HG02759 (cell line): ENCODE data around the gene FNDC7.
"Not testable (repeated sequence)": the region's sequence is repeated elsewhere in the genome, so short reads cannot be mapped to it uniquely, and the experiment has no call there.

Source experiments
- ATAC-seq: cut with Tn5 transposase; IDR thresholded peaks from one replicate; pipeline ENCODE4 v1.9.1; 2021; ENCODE audit warnings: mild to moderate bottlenecking, moderate library complexity; ENCODE audit not compliant: unreplicated experiment

FNDC7 gene

GRCh38 chr1:108692724-108693655 is 19.7 kb upstream of the FNDC7 start:
- peak; percentile 51 for ATAC-seq

DNA sequence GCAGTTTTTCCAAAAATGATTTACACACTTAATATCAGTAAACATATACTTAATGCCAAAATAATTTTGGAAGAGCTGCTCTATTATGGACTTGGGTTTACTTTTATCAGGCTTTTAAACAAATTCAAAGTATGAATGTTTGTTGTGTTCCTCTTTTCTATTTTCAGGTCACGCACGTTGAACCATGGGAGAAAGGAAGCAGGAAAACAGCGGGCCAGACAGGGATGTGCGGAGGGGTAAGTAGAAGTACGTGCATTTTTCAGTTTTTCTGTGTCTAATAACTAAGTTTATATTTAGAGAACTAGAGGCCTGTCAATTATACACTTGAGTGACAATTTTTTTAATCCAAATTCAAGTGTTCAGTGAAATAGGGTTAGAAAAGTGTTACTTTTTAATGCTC is 17.2 kb upstream of the FNDC7 start:
- ATAC-seq = no peak

GRCh38 chr1:108699375-108700332 is 13.1 kb upstream of the FNDC7 start:
- ATAC-seq = no peak

GRCh38 chr1:108701176-108701849 is 11.4 kb upstream of the FNDC7 start:
- ATAC-seq = no peak

- ATAC-seq = not testable (repeated sequence)
These were observed 10.6 kb upstream of the FNDC7 start for GRCh38 chr1:108702109-108702508.

GRCh38 chr1:108703939-108704338 is 8.8 kb upstream of the FNDC7 start:
- no peak for ATAC-seq

- ATAC-seq = no peak
These were observed 8.2 kb upstream of the FNDC7 start for GRCh38 chr1:108704496-108704895.

GRCh38 chr1:108706643-108707042 is 6.1 kb upstream of the FNDC7 start:
- ATAC-seq = no peak

GRCh38 chr1:108708691-108709660 is 3.7 kb upstream of the FNDC7 start:
- no peak for ATAC-seq

DNA sequence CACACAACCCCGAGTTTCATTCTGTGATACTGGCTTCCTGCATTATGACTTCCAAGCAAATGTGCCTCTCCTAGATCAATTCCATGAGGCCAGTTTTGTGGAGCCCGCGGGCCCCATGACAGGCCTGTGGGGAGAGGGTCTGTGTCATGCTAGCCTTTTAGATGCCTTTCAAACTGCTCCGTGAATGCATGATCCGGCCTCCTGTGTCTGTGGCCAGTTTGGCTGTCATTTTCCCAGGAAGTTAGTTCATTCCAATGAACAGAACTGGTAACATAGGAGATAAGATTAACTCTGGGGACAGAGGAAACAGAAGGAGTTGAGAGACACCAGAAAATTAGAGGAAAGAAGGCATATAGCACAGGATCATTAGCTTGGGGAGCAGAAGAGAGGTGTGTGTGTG is 3.2 kb downstream of the FNDC7 start:
- no peak for ATAC-seq

DNA sequence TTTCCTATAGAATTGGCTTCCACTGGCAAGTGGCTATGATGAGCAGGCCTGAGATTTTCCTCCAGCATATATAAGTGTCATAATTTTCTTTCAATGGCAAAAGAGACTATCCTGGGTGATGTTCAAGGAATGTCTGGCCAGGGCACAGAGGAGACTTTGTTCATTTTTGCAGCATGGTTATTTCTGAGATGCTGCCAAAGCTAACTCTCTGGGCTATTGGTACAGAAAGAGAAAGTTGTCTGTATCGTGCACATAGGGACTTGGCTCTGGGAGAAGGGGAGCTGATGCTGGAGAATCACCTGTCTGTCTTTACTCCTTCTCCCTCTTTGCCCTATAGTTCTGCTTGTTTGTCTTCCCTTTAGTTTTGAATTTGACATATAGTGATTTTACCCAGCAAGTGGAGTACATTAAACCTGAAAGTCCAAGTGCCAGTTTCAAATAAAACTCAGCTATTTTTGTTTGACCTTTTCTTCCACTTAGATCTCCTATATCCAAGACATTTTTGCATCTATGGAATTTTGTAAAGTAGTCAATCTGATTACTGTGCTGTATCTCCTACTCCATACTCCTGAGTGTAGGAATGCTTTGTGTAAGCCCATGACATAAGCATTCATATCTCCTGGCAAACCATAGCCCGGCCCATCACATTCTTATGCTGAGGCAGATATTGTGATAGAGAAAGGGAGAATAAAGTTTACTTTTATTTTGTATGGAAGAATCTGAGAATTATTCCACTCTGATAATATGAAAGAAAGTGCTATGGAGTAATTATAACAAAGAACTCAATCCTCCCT is 3.9 kb downstream of the FNDC7 start:
- no peak for ATAC-seq

DNA sequence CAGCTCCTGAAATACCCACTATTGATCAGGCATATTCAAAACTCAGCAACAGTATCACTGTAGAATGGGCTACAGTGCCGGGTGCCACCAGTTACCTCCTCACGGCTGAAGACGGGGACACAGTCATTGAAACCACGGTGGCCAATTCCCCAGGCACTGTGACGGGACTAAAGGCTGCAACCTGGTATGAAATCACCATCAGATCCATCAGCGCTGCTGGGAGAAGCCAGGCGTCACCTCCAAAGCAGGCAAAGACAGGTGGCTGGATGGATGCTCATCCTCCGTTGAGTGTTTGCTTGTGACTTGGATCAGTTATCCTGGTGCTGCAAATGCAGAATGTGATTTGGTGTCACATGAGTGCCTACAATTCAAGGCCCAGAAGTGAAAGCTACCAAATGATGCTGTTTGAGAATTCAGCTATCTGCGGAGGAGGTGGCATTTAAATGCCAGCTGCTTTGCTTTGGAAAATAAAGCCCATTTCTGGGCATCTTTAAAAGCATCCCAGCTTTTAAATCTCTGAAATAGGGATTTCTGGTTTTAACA is 5.1 kb downstream of the FNDC7 start:
- ATAC-seq = no peak

- ATAC-seq = no peak
These were observed 6.4 kb downstream of the FNDC7 start for GRCh38 chr1:108718927-108719655.

DNA sequence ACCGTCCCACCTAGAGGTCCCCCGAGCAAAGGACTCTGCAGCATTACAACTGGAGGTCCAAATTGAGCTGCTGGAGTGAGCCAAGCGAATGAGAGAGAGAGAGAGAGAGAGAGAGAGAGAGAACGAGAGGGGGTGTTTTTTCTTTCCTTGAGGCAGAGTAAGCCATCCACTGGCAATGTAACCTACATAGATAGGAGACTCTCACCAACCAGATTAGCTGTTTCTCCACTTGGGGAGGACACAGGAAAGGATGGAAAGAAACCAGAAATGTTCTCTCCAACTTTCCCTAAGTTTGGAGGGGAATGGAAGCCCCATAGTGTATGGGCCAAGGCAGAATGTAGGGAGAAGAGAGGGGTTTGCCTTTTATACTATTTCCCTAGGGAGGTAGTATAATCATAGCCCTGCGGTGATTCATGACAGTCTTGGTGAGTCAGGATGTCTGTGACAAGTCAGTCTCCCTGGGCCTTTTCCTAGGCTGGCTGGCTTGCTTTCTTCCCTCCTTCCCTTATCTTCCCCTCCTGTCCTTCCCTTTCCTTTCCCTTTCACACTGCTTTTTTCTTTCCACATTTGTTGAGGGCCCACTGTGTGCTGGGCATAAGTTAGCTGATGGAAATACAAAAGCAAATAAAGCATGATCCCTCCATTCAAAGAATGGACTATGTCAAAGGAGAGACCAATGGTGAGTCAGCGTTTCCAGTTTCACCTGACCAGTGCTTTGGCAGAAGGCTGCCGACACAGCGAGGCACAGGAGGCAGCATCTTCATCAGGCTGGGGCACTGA is 7.1 kb downstream of the FNDC7 start:
- ATAC-seq = no peak

DNA sequence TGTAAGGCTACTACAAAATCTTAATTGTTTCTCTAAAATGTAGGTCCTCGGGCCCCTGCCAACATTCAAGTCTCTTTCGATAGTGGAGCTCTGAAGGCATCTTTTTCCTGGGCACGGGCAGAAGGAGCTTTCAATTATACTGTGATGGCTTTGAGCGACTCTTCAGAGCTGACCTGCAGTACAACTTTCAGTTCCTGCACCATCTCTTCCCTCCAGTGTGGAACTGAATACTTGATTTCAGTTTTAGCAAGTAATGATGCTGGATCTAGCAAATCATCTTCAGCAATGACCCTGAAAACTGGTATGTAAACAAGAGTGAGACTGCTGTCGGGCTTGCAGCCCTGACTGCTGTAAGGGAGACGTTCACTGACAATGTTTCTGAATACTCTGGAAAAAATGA is 9.6 kb downstream of the FNDC7 start:
- ATAC-seq = no peak

GRCh38 chr1:108725906-108726305 is 13.2 kb downstream of the FNDC7 start:
- no peak for ATAC-seq

DNA sequence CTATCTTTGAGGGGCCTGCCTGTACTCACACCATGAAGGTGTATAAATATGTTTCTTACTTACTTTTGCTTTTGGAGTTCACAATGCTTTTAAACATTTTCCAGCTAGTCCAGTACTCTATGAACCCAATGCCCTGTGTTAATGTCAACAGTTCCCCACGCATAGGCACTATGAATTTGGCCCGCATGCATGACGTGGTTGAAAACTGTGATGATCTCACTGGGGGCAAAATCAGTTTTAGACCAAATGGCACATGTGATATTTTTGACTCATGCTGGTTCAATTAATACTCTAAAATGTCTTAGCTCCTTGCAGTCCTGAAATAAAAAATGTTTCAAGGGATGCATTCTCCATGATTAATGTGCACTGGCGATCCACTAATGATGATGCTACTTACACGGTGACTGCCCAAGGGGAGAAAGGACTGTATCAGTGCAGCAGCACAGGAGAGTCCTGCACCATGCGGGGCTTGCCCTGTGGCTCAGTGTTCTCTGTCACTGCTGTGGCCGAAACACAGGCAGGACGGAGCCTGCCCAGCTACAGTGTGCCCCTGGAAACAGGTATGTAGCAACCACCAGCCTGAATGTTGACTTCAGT is 15.7 kb downstream of the FNDC7 start:
- no peak for ATAC-seq
